ENCODE data around the gene UBP1. TPM values are rescaled to one million over a fixed set of nuclear protein-coding genes. Genes with fewer than 3 reads are reported as not detected.

UBP1 gene
- total RNA-seq, 4 donors from 2014 or later = 45.6 to 77.0 (median 63.0) TPM

GRCh38 chr3:33377931-33378330 lies 62.3 kb downstream of the UBP1 start:
- TF ChIP-seq CTCF (IDR thresholded peaks at IDR 0.05) = no peak
- DNase-seq (ENCODE audit: low spot score) (no peak), ATAC-seq (ENCODE audit: low FRiP score) (no peak)

- DNase-seq (ENCODE audit: low spot score) = no peak
- ATAC-seq (ENCODE audit: low FRiP score) = no peak
- no peak for TF ChIP-seq CTCF (IDR thresholded peaks at IDR 0.05)
These were observed 62.7 kb downstream of the UBP1 start for GRCh38 chr3:33377489-33377888.

- no peak for DNase-seq (ENCODE audit: low spot score)
- no peak for TF ChIP-seq CTCF (IDR thresholded peaks at IDR 0.05)
- ATAC-seq (ENCODE audit: low FRiP score) = no peak
These were observed 67.1 kb downstream of the UBP1 start for GRCh38 chr3:33373082-33373437.

GRCh38 chr3:33372218-33373081 lies 67.8 kb downstream of the UBP1 start:
- DNase-seq (ENCODE audit: low spot score) (no peak), ATAC-seq (ENCODE audit: low FRiP score) (peak; percentile 91)
- TF ChIP-seq CTCF (IDR thresholded peaks at IDR 0.05) = peak in 2 of 3 donors; percentile 27 to 33

GRCh38 chr3:33364531-33365128 lies 75.6 kb downstream of the UBP1 start:
- TF ChIP-seq CTCF (IDR thresholded peaks at IDR 0.05) = no peak
- no peak for ATAC-seq (ENCODE audit: low FRiP score)
- no peak for DNase-seq (ENCODE audit: low spot score)

- no peak for TF ChIP-seq CTCF (IDR thresholded peaks at IDR 0.05)
- ATAC-seq (ENCODE audit: low FRiP score) (no peak), DNase-seq (ENCODE audit: low spot score) (no peak)
These were observed 76.1 kb downstream of the UBP1 start for GRCh38 chr3:33364060-33364459.

Measured in omental fat pad (tissue), 4 donors.